ENCODE data around the gene NT5DC1.

- TF ChIP-seq, protein P1, sequence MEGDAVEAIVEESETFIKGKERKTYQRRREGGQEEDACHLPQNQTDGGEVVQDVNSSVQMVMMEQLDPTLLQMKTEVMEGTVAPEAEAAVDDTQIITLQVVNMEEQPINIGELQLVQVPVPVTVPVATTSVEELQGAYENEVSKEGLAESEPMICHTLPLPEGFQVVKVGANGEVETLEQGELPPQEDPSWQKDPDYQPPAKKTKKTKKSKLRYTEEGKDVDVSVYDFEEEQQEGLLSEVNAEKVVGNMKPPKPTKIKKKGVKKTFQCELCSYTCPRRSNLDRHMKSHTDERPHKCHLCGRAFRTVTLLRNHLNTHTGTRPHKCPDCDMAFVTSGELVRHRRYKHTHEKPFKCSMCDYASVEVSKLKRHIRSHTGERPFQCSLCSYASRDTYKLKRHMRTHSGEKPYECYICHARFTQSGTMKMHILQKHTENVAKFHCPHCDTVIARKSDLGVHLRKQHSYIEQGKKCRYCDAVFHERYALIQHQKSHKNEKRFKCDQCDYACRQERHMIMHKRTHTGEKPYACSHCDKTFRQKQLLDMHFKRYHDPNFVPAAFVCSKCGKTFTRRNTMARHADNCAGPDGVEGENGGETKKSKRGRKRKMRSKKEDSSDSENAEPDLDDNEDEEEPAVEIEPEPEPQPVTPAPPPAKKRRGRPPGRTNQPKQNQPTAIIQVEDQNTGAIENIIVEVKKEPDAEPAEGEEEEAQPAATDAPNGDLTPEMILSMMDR (IDR thresholded peaks at IDR 0.05) = no peak
- TF ChIP-seq POLR2A (IDR thresholded peaks at IDR 0.05) = no peak
- no peak for TF ChIP-seq POLR2AphosphoS5 (IDR thresholded peaks at IDR 0.05)
Measured at GRCh38 chr6:116127771-116128493, 27.3 kb downstream of the NT5DC1 start.
